ENCODE data around the gene ARMH3.
A peak's percentile ranks its signal among the peaks of the same experiment; 100 is the strongest.

Gene ARMH3

DNA sequence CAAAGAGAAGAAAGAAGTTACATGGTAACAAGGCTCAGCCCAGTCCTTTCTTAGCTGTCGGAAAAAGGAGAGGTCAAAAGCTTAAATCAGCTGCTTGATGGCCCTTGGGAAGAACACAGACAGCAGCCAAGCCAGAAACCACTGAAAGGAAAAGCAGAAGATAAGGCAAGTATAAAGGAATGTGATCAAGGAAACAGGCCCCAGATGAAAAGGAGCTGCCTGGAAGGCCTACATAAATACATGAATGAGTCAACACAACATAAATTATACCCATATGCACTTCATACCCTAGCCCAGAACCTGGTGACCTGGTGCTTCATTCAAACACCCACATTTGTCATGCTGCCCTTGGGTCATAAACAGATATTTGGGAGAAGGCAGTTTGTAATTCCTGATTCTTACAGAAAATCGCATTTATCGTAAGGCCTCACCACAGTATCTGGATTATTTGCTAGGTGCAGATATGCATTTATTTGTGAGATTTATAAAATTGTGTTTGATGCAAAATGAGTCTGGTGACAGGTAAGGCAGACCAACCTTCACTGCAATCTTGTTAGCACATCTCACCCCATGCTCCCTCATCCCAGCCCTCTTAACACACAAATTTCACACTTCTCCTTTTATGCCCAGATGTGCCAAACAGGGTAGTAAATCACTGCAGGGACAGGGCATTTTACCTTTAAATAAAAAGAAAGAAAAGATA lies 117.5 kb downstream of the ARMH3 start:
- DNase-seq (ENCODE audit: low spot score): no peak

DNA sequence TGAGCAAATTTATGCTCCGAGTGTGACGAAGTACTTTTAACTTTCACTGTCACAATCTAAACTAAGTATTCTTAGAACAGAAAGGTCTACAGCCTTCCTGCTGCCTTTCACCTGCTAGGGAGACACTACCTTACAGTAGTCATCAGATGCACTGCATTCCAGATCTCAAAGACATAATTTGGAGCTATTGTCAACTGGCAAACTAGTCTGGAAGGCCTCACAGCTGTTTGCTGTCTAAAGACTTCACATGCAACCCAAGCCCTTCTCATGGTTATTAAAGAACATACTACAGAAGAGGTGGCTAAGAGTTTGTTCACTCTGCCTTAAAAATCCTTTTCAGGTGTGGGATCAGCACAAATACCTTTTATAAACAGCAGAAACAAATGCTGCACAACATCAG lies 120.5 kb downstream of the ARMH3 start:
- no peak for DNase-seq (ENCODE audit: low spot score)

DNA sequence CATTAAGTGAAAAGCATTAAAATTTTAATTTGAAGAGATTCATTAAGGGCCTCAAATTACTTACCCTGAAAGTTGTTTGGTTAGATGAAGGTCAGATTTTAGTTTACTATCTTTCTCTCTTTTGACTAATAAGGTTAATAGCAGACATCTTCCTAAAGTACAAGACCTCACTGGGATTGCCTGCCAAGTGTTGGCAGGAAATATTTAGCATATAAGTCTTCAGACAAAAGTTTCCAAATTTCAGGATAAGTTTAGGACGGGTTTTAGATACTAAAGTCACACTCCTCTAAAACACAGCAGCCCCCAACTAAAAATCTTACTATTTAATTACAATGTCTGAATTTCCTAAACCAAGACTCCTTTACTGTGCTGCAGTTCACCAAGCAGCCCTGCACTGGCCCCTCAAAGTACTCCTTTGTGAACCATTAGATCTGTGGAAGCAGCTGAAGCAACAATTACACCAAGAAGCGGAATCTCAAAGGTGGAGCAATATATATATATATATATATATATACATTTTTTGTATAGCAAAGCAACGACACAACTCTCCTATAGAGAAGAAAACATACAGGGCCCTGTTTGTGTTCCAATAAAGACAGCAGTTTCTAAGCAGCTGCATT lies 121.2 kb downstream of the ARMH3 start:
- DNase-seq (ENCODE audit: low spot score): no peak

DNA sequence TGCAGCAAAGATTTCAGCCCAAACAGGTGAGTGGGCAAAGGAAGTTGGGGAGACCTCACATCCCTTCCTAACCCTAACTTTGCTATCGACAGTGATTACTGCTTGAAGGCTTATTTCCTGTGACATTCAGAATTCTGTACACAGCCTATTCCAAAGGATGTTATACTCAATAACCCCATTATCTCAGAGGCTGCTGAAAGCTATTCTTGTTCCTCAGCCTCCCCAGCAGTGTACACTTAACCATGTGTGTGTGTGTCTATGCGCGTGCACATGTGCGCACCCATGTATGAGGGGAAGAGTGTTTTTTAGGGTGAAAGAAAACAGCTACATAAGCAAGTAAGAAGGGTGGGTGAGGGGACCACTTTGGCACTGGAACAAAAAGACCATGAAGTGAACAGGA lies 122.0 kb downstream of the ARMH3 start:
- no peak for DNase-seq (ENCODE audit: low spot score)

DNA sequence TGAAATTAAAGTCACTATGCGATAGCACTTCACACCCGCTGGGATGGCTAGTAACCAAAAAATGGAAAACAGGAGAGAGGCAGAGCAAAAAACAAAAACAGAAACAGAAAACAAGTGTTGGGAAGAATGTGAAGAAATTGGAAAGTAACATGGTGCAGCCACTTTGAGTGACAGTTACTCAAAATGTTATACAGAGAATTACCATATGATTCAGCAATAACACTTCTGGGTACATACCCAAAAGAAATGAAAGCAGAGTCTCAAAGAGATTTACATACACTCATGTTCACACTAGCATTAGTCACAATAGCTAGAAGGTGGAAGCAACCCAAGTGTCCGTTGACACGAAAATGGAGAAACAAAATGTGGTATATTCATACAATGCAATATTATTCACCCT lies 123.8 kb downstream of the ARMH3 start:
- DNase-seq (ENCODE audit: low spot score): no peak

DNA sequence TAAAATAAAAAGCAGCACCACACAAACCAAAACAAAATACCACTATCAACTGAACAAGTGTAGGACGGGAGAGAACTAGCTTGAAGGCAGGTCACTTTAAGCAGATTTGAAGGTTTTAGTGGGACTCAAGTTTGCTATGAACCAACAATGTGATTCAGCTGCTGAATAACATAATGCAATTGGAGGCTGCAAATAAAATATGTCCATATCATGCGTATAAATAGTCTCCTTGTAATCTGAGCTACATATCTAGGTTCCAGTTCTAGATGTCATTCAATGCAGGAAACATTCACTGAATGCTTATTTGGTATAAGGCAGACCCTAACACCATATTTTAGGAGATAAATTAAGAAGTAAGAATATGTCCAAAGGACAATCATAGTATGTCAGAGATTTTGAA lies 130.9 kb downstream of the ARMH3 start:
- no peak for DNase-seq (ENCODE audit: low spot score)

DNA sequence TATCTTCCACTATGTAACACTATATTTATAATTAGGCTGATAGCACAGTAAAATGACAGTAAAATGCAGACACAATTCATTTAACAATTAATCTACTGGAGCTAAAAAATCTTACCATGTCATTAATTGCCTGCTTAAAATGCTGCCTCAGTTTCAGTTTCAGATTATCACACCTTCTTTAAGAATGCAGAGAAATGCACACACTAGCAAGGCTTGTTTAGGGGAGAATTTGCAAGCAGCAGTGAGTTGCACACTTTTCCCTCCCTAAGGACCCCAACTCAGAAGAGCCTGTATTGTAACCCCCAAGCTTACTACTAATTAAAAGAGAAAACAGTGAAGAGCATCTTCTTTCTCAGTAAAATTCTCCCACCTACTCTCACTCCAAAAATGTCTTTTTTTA lies 132.7 kb downstream of the ARMH3 start:
- no peak for DNase-seq (ENCODE audit: low spot score)

DNA sequence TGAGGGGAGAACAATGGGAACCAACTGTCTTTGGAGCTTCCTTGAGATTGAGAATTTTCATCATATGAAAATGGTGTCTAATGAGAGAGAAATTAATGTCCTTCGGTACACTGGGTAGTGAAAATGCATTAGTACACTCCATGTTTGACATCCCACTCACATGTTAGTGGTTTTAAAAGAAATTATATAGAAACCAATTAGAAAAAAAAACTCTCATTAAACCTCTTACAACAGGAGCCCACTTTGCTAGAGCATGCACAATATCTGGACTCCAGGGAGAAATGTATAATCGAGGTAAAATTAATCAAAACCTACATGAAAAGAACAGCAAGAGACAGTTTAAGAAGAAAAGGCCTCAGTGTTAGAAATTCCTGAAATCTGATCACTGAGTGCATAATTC lies 133.1 kb downstream of the ARMH3 start:
- DNase-seq (ENCODE audit: low spot score): no peak

DNA sequence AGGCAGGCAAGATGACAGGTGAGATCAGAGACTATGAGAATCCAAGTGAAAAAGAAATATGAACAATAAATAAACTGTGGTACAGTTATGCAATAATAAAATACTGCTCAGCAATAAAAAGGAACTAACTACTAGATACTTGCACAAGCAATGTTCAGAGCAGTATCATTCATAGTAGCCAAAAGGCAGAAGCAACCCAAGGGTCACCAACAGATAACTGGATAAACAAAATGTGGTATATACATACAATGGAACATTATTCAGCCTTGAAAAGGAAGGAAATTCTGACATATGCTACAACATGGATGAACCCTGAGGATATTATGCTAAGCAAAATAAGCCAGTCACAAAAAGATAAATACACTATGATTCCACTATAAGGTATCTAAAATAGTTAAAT lies 135.4 kb downstream of the ARMH3 start:
- no peak for DNase-seq (ENCODE audit: low spot score)

DNA sequence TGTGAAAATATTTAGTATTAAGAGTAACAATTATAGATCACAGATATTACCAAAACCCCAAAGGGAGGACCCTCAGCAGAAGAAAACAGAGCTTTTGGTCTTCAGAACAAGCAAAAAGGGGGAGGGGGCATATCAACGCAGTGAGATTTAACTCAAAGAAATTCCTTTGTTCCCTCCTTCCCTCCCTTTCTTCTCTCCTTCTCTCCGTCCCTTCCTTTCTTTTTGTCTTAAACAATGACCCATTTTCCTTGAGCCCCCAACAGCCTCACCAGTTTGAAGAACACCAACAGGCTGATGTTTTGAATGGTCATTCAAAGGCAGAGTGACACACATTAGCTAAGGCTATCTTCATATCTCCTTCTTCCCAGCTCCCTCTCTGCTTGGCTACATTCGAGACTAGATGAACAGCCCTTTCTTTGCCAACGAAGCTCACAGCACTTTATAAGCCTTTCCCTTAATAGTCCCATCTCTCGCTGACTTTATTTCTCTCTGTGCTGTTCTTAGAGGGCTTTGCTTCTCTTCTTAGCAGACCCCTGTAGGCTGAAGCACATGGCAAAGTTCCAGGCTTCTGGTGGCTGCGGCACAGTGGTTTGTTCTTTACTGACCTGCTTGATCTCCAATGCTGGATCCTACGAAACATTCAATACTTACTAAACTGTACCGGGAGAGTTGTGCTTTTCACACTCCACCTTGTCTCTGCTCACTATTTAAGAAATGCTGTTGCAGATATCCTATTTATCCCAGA lies 136.8 kb downstream of the ARMH3 start:
- DNase-seq (ENCODE audit: low spot score): no peak

DNA sequence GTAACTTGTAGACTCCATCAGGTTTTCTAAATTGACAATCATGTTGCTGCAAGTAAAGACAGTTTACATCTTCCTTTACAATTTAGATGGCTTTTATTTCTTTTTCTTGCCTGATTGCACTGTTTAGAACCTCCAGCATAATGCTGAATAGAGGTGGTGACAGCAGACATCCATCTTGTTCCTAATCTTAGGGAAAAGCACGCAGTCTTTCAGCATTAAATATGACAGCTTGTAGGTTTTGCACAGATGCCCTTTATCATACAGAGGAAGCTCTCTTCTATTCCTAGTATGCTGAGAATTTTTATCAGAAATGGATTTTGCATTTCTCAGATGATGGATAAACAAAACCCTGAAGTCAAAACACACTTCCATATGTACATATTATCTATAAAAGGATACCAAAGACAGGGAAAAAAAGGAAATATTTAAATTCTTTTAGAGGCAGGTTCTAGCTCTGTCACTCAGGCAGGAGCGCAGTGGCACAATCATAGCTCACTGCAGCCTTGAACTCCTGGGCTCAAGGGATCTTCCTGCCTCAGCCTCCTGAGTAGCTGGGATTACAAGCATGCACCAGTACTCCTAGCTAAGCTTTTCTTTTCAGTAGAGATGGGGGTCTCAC lies 143.3 kb downstream of the ARMH3 start:
- no peak for DNase-seq (ENCODE audit: low spot score)

DNA sequence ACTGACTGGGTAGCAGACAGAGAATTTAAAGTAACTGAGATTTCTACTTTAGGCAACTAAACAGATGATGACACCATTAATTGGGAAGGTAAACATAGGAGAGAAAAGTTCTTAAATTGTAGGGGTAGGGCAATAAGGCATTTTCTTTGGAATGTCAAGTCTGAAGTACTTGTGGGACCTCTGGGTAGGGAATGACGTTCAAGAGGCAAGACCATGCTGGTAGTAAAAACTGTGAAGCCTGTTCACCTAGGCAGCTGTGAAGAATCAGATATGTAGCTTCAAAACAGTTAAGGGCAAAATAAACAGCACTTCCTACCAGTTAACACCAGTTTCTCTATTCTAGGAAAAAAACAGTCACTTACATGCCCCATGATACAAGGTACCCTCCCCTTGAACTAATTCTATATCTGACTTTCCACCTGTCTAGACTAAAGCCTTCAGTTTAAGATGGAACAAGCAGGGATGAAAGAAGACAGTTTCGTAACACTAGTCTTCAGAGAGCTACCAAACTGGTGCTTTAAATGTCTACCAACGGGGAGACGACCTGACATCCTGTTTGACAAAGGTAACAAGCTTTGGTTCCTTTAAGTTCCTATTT lies 149.3 kb downstream of the ARMH3 start:
- DNase-seq (ENCODE audit: low spot score): no peak

DNA sequence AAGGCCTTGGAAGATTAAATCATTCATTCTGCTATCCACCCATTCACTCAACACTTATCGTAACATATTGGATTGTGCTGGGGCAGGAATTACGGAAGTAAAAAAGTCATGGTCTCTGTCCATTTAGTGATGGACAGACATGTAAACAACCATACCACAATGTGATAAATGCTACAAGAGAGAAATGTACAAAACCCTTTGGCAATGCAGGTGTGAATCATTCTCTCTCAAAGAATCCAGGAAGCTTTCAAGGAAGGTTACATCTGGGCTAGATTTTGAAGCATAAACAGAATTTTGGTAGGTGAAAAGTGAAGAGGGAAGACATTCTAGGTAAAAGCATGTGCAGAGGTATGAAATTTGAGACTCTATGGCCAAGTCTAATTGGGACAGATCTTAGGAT lies 150.7 kb downstream of the ARMH3 start:
- no peak for DNase-seq (ENCODE audit: low spot score)

DNA sequence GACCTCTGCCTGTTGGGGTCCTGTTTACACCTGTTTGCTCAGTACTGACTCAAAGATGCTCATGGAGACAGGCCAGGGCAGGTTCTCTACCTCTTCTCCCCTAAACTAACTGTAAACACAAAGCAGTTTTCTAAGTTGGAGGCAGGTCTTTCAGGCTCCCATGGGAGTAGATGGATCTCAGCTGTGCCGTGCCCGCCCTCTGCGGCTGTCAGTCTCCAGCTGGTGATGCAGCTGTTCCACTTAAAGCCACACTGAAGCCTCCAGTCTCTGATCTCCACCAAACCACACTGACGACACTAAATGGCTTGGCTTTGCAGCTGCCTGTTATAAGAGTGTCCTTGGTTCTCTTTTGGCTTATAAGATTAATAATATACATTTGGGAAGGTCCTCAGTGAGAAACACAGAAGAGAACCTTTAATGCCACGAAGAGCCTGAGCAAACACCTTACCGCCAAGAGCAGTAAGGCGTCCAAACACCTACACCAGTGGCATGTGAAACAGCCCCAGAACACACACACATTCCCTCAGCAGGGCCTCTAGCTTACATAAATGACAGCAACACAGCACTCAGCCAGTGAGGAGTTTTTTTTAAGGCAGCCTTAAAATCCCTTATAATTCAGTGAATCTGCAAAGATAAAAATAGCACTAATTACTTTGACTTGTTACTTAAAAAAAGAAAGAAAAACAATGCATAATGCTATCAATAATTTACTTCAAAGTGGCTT lies 152.0 kb downstream of the ARMH3 start:
- peak; percentile 76 for DNase-seq (ENCODE audit: low spot score)

DNA sequence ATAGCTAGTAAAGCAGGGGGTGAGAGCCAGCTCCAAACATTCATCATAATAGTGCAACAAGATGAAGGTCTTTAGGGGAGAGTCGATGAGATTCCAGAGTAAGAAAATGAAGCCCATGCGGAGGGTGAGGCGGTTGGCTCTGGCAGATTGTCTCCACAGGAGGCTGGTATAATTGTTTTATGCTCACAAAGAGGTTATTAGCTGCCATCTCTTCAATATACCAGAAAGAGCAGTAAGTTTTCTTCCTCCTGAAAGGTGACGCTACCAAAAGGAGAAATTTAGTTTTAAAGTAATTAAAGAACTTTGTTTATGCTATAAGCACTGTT lies 153.2 kb downstream of the ARMH3 start:
- no peak for DNase-seq (ENCODE audit: low spot score)

DNA sequence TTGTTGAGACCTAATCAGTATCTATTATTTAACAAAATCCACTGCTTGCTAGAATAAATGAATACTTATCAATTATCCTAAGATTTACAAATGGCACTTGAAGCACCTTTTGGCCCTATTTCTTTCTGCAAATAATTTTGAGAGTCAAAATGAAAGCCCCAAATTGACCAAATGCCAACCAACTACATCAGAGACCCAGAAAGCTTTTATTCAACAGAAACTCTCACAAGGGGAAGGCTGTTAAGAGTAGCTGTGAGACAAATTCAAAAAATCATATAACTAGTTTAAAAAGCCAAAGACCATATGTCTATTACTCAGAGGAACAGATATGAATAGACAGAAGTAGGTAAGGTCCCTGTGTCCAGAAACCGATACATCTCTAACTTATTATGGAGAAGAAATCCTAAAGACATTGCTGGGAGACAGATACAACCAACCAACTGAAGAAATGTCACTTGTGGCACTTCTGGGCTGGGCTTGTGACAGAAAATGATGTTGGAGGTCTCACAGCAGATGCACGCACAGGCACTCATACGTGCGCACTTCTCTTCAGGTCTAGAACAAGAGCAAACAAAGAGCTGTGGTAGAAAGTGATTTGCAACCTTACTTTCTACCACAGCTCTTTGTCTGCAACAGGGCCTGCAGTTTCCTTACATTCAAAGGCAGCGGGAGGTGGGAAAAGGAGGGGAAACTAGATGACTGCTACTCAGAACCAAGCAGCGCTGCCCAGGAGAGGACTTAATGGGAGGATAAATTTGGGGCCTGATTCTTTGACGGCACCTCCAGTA lies 153.7 kb downstream of the ARMH3 start:
- DNase-seq (ENCODE audit: low spot score): no peak

DNA sequence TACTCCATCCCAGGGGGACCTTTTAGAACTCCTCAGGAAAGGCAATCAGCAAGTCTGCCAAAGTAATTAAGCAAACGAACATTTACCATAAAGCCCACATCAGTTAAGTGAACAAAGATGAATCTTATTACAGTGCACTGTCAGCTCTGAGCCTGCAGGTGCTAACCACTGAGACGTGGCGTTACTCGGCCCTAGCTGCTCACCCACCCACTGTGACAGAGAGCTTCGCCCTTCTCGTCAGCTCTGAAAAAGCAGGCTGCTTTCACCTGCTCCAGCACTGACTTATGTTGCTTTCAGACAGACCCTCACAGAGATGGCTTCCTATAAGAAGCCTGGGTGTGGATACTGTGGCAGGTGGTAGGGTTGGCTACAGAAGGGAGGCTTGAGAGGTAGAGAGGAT lies 154.6 kb downstream of the ARMH3 start:
- peak; percentile 76 for DNase-seq (ENCODE audit: low spot score)

DNA sequence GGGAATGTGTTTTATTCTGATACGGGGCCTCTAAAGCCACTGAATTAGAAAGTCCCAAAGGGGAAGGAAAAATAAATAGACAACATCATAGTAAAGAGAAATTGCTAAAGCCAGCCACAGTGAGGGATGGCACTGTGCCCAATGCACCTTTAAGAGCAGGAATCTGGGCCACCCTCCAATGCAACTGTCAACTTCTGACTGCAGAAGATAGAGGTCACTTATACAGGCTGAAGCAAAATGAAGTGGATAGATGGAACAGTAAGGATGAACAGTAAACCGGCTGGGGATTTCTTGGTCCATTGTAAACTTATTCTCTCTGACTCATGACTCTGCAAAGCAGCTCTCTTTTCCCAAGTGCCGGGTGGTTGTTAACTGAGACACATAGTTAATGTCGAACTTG lies 158.3 kb downstream of the ARMH3 start:
- no peak for DNase-seq (ENCODE audit: low spot score)

DNA sequence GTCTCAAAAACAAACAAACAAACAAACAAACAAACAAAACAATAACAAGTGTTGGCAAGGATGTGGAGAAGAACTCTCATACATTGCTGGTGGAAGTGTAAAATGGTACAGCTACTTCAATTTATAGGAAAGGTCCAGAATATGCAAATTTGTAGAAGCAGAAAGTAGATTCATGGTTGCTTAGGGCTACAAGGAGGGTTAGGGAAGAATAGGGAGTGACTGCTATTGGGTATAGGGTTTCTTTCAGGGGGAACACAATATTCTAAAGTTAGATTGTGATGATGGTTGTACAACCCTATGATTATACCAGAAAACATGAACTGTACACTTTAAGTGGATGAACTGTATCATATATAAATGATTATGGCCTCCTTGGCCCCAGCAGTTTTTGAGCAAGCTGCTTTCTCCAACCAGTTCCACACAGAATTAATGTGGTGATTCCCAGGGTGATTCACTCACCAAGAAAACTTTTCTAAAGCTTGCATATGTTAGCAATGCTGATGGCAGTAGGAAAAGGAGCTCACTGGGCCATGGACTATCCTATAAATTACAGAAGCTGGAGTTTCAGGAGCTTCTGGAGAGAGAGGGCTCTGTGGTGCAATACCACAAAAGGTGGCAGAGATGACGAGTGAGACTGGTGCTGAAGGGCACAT lies 159.6 kb downstream of the ARMH3 start:
- DNase-seq (ENCODE audit: low spot score): no peak

DNA sequence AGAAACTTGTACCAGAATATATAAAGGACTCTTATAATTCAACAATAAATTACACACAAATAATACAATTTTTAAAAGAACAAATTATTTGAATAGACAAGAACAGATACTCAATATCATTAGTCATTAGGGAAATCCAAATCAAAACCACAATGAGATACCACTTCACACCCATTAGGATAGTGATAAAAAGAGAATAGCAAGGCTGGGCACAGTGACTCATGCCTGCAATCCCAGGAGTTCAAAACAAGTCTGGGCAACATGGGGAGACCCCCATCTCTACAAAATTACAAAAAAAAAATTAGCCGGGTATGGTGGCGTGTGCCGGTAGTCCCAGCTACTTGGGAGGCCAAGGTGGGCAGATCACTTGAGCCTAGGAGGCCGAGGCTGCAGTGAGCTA lies 160.2 kb downstream of the ARMH3 start:
- no peak for DNase-seq (ENCODE audit: low spot score)

DNA sequence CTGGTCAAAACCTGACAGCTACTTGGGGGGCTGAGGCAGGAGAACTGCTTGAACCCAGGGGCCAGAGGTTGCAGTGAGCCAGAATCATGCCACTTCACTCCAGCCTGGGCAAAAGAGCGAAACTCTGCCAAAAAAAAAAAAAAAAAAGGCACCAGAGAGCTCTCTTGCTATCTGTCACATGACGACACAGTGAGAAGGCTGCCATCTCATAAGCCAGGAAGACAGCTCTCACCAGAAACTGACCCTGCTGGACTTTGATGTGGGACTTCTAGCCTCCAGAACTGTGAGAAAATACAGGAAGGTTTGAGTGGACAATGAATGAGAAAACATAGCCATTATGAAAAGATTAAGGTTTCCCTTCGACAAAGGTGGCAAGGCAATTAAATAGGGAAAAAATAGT lies 161.2 kb downstream of the ARMH3 start:
- no peak for DNase-seq (ENCODE audit: low spot score)
